CD14-positive monocyte (primary cell): Measurements from ENCODE around the gene ZNF784. TPM values are rescaled to one million over a fixed set of nuclear protein-coding genes. Genes with fewer than 3 reads are reported as not detected.

Experiments used
- DNase-seq, 3 donors: peaks; one replicate each; pipeline ENCODE4 v3.0.0-alpha.2; 2011 to 2022
- H2AFZ ChIP-seq: 2 replicates; pipeline ENCODE4 v1.6.0; 2012; ENCODE audit warnings: mild to moderate bottlenecking, low read depth, low read length, inconsistent platforms; ENCODE audit not compliant: insufficient read depth, poor library complexity, severe bottlenecking
- H3K27ac ChIP-seq, 2 donors: 1 replicate in 1 of 2; 2 replicates in 1 of 2; pipeline ENCODE4 v1.5.1; 2012 to 2013; ENCODE audit warnings: low read length in 2 of 2, control low read depth in 1 of 2, inconsistent platforms in 1 of 2, low read depth in 1 of 2, mild to moderate bottlenecking in 1 of 2
- H3K27me3 ChIP-seq, 2 donors: one replicate each; pipeline versions ENCODE4 v1.6.0 to v1.6.1; 2011 to 2013; ENCODE audit warnings: low read length in 2 of 2; ENCODE audit not compliant: control insufficient read depth in 2 of 2, insufficient read depth in 2 of 2
- H3K36me3 ChIP-seq, 2 donors: replicated peaks in 1 of 2; 1 replicate in 1 of 2; 2 replicates in 1 of 2; pipeline versions ENCODE4 v1.5.1 to v1.6.1; 2012 to 2013; ENCODE audit warnings: low read length in 2 of 2, control low read depth in 1 of 2, inconsistent platforms in 1 of 2, mild to moderate bottlenecking in 1 of 2; ENCODE audit not compliant: insufficient read depth in 2 of 2, control insufficient read depth in 1 of 2
- H3K4me1 ChIP-seq, 2 donors: 1 replicate in 1 of 2; 2 replicates in 1 of 2; pipeline versions ENCODE4 v1.5.1 to v1.6.1; 2012 to 2013; ENCODE audit warnings: low read length in 2 of 2, control low read depth in 1 of 2, inconsistent platforms in 1 of 2, mild to moderate bottlenecking in 1 of 2, moderate library complexity in 1 of 2; ENCODE audit not compliant: insufficient read depth in 2 of 2, control insufficient read depth in 1 of 2
- H3K4me2 ChIP-seq: replicated peaks from 2 replicates; pipeline ENCODE3; 2012; ENCODE audit warnings: low read length, moderate library complexity, mild to moderate bottlenecking; ENCODE audit not compliant: poor library complexity, severe bottlenecking; ENCODE audit errors: extremely low read depth
- H3K4me3 ChIP-seq, 3 experiments: fragments of 200-600 bp in 1 of 3; sonication (generic) in 1 of 3; replicated peaks in 1 of 3; 1 replicate in 2 of 3; 2 replicates in 1 of 3; pipeline ENCODE4 v1.5.1; 2011 to 2013; ENCODE audit warnings: low read length in 3 of 3, mild to moderate bottlenecking in 3 of 3, control low read depth in 2 of 3, low read depth in 2 of 3, inconsistent platforms in 1 of 3, moderate library complexity in 1 of 3
- H3K79me2 ChIP-seq: 2 replicates; pipeline ENCODE4 v1.6.0; 2012; ENCODE audit warnings: mild to moderate bottlenecking, control low read depth, inconsistent platforms, low read length, moderate library complexity; ENCODE audit not compliant: insufficient read depth
- H3K9ac ChIP-seq: 2 replicates; pipeline ENCODE4 v1.6.0; 2017; ENCODE audit warnings: low read length, mild to moderate bottlenecking; ENCODE audit not compliant: insufficient read depth, poor library complexity, severe bottlenecking
- H3K9me3 ChIP-seq, 2 donors: replicated peaks in 1 of 2; 1 replicate in 1 of 2; 2 replicates in 1 of 2; pipeline versions ENCODE4 v1.5.1 to v1.6.1; 2012 to 2013; ENCODE audit warnings: low read length in 2 of 2, control low read depth in 1 of 2; ENCODE audit not compliant: control insufficient read depth in 1 of 2, insufficient read depth in 1 of 2
- H4K20me1 ChIP-seq: 2 replicates; pipeline ENCODE4 v1.6.0; 2012; ENCODE audit warnings: mild to moderate bottlenecking, low read length, control low read depth, moderate library complexity; ENCODE audit not compliant: insufficient read depth
- H3K27ac Mint-ChIP-seq, 7 donors: one replicate each; pipeline ENCODE4 v1.8.0; 2020; ENCODE audit warnings: mild to moderate bottlenecking in 7 of 7, mixed read lengths in 7 of 7, moderate library complexity in 6 of 7, inconsistent platforms in 2 of 7
- H3K27me3 Mint-ChIP-seq, 3 donors: one replicate each; pipeline ENCODE4 v1.8.0; 2021 to 2022; ENCODE audit warnings: low read depth in 3 of 3, mild to moderate bottlenecking in 3 of 3, mixed read lengths in 3 of 3, moderate library complexity in 3 of 3, inconsistent platforms in 1 of 3
- H3K36me3 Mint-ChIP-seq, 2 donors: one replicate each; pipeline ENCODE4 v1.8.0; 2020; ENCODE audit warnings: mixed read lengths in 2 of 2, inconsistent platforms in 1 of 2, mild to moderate bottlenecking in 1 of 2
- H3K4me1 Mint-ChIP-seq: one replicate; pipeline ENCODE4 v1.8.0; 2020; ENCODE audit warnings: mild to moderate bottlenecking, mixed read lengths
- H3K4me3 Mint-ChIP-seq, 2 donors: one replicate each; pipeline ENCODE4 v1.8.0; 2020; ENCODE audit warnings: mild to moderate bottlenecking in 2 of 2, mixed read lengths in 2 of 2, moderate library complexity in 1 of 2
- H3K9me3 Mint-ChIP-seq, 7 donors: one replicate each; pipeline ENCODE4 v1.8.0; 2020 to 2022; ENCODE audit warnings: mixed read lengths in 7 of 7, mild to moderate bottlenecking in 6 of 7, moderate library complexity in 6 of 7, inconsistent platforms in 2 of 7
- WGBS: methylation state at CpG from one replicate; pipeline ENCODE4 v1.1.5; 2013; ENCODE audit warnings: missing lambda C conversion rate; ENCODE audit not compliant: insufficient coverage; 5-methylcytosine and 5-hydroxymethylcytosine counted together
- intact Hi-C, 2 donors: fragments of 100-400 bp; cut with micrococcal nuclease; formaldehyde crosslinking; loops; one replicate each; pipeline versions ENCODE4 v1.15.0 to v1.15.1; 2023
- polyA plus RNA-seq, 3 donors: library from polyadenylated mRNA; depleted of rRNA in 1 of 3; unstranded in 2 of 3; stranded (reverse) in 1 of 3; fragments of 300-500 nt in 2 of 3; fragments of >200 nt in 1 of 3; fragmentation: Illumina TruSeq in 2 of 3; gene quantifications; 1 replicate in 2 of 3; 2 replicates in 1 of 3; pipeline ENCODE4 v1.2.3, GENCODE V29; 2012 to 2021
- TF ChIP-seq, protein P1 (sequence below): fragments of 200-600 bp; IDR thresholded peaks from one replicate; pipeline ENCODE4 v1.8.0; 2022; ENCODE audit warnings: antibody characterized with exemption, mild to moderate bottlenecking

Gene ZNF784
- polyA plus RNA-seq, 3 donors, result 1.5 to 5.5 (median 2.4) TPM

DNA sequence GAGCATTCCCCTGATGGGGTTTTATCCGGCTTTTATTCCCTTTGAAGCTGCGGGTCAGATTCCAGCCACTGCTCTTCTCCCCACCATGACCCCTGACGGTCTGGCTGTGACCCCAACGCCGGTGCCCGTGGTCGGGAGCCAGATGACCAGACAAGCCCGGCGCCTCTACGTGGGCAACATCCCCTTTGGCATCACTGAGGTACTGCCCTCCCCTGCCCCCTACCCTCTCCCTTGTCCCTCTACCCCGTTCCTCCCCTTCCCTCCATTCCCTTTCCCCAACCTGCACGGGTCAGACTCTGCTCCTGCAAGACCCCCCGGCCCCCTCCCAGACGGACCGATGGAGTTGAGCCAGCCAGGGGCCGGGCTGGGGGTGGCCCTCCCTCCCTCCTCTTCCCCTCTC is 36.6 kb upstream of the ZNF784 start:
- Histone ChIP-seq H3K4me3 (no peak overlapping the region), H3K4me1 (peaks cover 21 to 34% of the 10 kb centered on the region in 2 donors), H4K20me1 (peaks cover 100% of the 10 kb centered on the region), H2AFZ (no peak overlapping the region), H3K36me3 (peaks cover 58 to 85% of the 10 kb centered on the region in 2 donors), H3K27ac (no peak overlapping the region), H3K27me3 (no peaks in the 10 kb centered on the region), H3K4me2 (no peak overlapping the region), H3K79me2 (peaks cover 97% of the 10 kb centered on the region), H3K9me3 (no peaks in the 10 kb centered on the region), H3K9ac (no peak overlapping the region)
- Mint-ChIP-seq H3K36me3 (peaks cover 58 to 67% of the 10 kb centered on the region in 2 donors), H3K27ac (peak overlapping the region in 1 of 7 donors; percentile 25), H3K4me3 (no peak overlapping the region), H3K4me1 (peaks cover 26% of the 10 kb centered on the region), H3K27me3 (no peaks in the 10 kb centered on the region), H3K9me3 (no peaks in the 10 kb centered on the region)
- TF ChIP-seq, protein P1, sequence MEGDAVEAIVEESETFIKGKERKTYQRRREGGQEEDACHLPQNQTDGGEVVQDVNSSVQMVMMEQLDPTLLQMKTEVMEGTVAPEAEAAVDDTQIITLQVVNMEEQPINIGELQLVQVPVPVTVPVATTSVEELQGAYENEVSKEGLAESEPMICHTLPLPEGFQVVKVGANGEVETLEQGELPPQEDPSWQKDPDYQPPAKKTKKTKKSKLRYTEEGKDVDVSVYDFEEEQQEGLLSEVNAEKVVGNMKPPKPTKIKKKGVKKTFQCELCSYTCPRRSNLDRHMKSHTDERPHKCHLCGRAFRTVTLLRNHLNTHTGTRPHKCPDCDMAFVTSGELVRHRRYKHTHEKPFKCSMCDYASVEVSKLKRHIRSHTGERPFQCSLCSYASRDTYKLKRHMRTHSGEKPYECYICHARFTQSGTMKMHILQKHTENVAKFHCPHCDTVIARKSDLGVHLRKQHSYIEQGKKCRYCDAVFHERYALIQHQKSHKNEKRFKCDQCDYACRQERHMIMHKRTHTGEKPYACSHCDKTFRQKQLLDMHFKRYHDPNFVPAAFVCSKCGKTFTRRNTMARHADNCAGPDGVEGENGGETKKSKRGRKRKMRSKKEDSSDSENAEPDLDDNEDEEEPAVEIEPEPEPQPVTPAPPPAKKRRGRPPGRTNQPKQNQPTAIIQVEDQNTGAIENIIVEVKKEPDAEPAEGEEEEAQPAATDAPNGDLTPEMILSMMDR, result no peak
- DNase-seq, result no peak
- WGBS, result 92% methylated on average over 9 of the region's 16 CpGs
- intact Hi-C loops, result no loop called here

DNA sequence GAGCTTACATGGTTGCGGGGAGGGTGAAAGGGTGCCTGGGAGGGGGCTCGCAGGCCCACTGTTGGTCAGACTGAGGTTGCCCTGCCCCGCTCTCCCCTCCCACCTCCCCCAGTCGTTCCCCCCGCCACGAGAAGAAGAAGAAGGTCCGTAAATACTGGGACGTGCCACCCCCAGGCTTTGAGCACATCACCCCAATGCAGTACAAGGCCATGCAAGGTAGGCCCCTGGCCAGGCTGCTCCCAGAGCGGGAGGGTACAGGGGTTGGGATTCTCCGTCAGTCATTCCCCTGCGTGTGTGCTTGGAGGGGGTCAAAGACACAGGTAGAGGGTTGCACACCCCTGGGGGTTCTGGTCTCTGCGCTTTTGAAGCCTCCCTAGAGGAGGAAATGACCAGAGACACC is 36.0 kb upstream of the ZNF784 start:
- Histone ChIP-seq H2AFZ (no peak overlapping the region), H3K79me2 (peaks cover 97% of the 10 kb centered on the region), H3K4me2 (no peak overlapping the region), H3K4me3 (no peak overlapping the region), H3K9ac (no peak overlapping the region), H3K4me1 (peaks cover 26 to 40% of the 10 kb centered on the region in 2 donors), H3K27ac (peak overlapping the region in 1 of 2 donors; percentile 54), H3K36me3 (peaks cover 55 to 79% of the 10 kb centered on the region in 2 donors), H3K27me3 (no peaks in the 10 kb centered on the region), H3K9me3 (no peaks in the 10 kb centered on the region), H4K20me1 (peaks cover 100% of the 10 kb centered on the region)
- no peaks in the 10 kb centered on the region for H3K9me3 Mint-ChIP-seq
- intact Hi-C loops, result no loop called here
- no peak for DNase-seq
- H3K4me3 Mint-ChIP-seq, result no peak overlapping the region
- H3K36me3 Mint-ChIP-seq, result peaks cover 54 to 63% of the 10 kb centered on the region in 2 donors
- H3K4me1 Mint-ChIP-seq, result peaks cover 31% of the 10 kb centered on the region
- H3K27ac Mint-ChIP-seq, result peak overlapping the region in 2 of 7 donors; percentile 51 to 74
- WGBS, result no CpG with 5 or more reads among the region's 12 CpGs
- peaks cover 0 to 2% (median under 1%) of the 10 kb centered on the region in 3 donors for H3K27me3 Mint-ChIP-seq
- TF ChIP-seq, protein P1, result no peak
